K562 (cell line): Measurements from ENCODE around the gene SNRNP200. TPM values are rescaled to one million over a fixed set of nuclear protein-coding genes. Genes with fewer than 3 reads are reported as not detected.
A peak's percentile ranks its signal among the peaks of the same experiment; 100 is the strongest.

Source experiments
- ARNT ChIP-seq, 2 experiments: fragments of 450-650 bp; IDR thresholded peaks; 2 replicates each; pipeline ENCODE4 v1.6.1; 2016; ENCODE audit warnings: mild to moderate bottlenecking in 1 of 2
- CHD1 ChIP-seq: fragments of 200-600 bp; sonication (generic); IDR thresholded peaks from one replicate; pipeline ENCODE4 v1.6.1; 2012; ENCODE audit warnings: mild to moderate bottlenecking, moderate library complexity, low read length, inconsistent platforms
- CHD2 ChIP-seq: IDR thresholded peaks from 2 replicates; pipeline ENCODE4 v1.6.1; 2011; ENCODE audit warnings: low read depth, low read length
- E2F3 ChIP-seq: fragments of 250-450 bp; sonication (Bioruptor Pico); IDR thresholded peaks from 2 replicates; pipeline ENCODE4 v1.4.0; 2020; ENCODE audit warnings: mild to moderate bottlenecking
- FUS ChIP-seq: fragments of 200-400 bp; formaldehyde crosslinking; optimal IDR thresholded peaks from 2 replicates; pipeline ENCODE3; 2017; ENCODE audit warnings: low read depth, low read length
- HIVEP1 ChIP-seq: fragments of 250-450 bp; sonication (Bioruptor Pico); IDR thresholded peaks from 2 replicates; pipeline ENCODE4 v1.4.0; 2020; ENCODE audit warnings: mild to moderate bottlenecking
- HNRNPUL1 ChIP-seq: fragments of 200-400 bp; formaldehyde crosslinking; IDR thresholded peaks from 2 replicates; pipeline ENCODE4 v1.6.1; 2017; ENCODE audit warnings: low read length
- LARP7 ChIP-seq: fragments of 450-650 bp; IDR thresholded peaks from 2 replicates; pipeline ENCODE4 v1.6.1; 2016
- MTA2 ChIP-seq: fragments of 450-650 bp; IDR thresholded peaks from 2 replicates; pipeline ENCODE4 v1.6.1; 2016; ENCODE audit warnings: low read depth
- POLR2AphosphoS5 ChIP-seq: IDR thresholded peaks from 2 replicates; pipeline ENCODE4 v1.6.1; 2011; ENCODE audit warnings: mild to moderate bottlenecking, low read depth, low read length, moderate library complexity; ENCODE audit not compliant: control insufficient read depth, insufficient read depth
- RBM17 ChIP-seq: fragments of 200-400 bp; formaldehyde crosslinking; IDR thresholded peaks from 2 replicates; pipeline ENCODE4 v1.6.1; 2017; ENCODE audit warnings: low read depth, mild to moderate bottlenecking, low read length, borderline replicate concordance
- RCOR1 ChIP-seq, 2 experiments: IDR thresholded peaks; 2 replicates each; pipeline ENCODE4 v1.6.1; 2012; ENCODE audit warnings: low read depth in 2 of 2, low read length in 2 of 2, borderline replicate concordance in 1 of 2, improper control_type of control experiment in 1 of 2
- TAF7 ChIP-seq: fragments of 450-650 bp; IDR thresholded peaks from 2 replicates; pipeline ENCODE4 v1.6.1; 2016; ENCODE audit warnings: missing genetic modification characterization, missing compliant biosample characterization
- TEAD1 ChIP-seq, 2 experiments: fragments of 450-650 bp in 1 of 2; sonication (generic) in 1 of 2; formaldehyde crosslinking; IDR thresholded peaks; 2 replicates each; pipeline versions ENCODE4 v1.4.0 to v1.8.0; 2020 to 2022; ENCODE audit warnings: mild to moderate bottlenecking in 2 of 2, missing genetic modification reagents in 1 of 2
- ZBED1 ChIP-seq: IDR thresholded peaks from 2 replicates; pipeline ENCODE4 v1.6.1; 2014
- ZNF12 ChIP-seq: sonication (generic); formaldehyde crosslinking; IDR thresholded peaks from 2 replicates; pipeline ENCODE4 v1.4.0; 2020; ENCODE audit warnings: mild to moderate bottlenecking, missing genetic modification reagents
- ZNF24 ChIP-seq: fragments of 450-650 bp; IDR thresholded peaks from 2 replicates; pipeline ENCODE4 v1.6.1; 2016
- ZNF444 ChIP-seq: fragments of 250-450 bp; sonication (Bioruptor Pico); IDR thresholded peaks from 2 replicates; pipeline ENCODE4 v1.4.0; 2020; ENCODE audit warnings: mild to moderate bottlenecking, moderate library complexity
- polyA plus RNA-seq, 8 experiments: library from polyadenylated mRNA; depleted of rRNA in 4 of 8; stranded (reverse) in 5 of 8; unstranded in 3 of 8; fragments of >200 nt; fragmentation: Nextera tagmentation in 2 of 8; fragmentation: Illumina TruSeq in 1 of 8; extraction: Ambion mirVana in 2 of 8; extraction: Trizol in 1 of 8; gene quantifications; 2 replicates each; pipeline versions ENCODE4 v1.2.1 to v1.2.3, GENCODE V29; 2011 to 2014; ENCODE audit warnings: inconsistent platforms in 1 of 8, missing spikeins in 1 of 8
- total RNA-seq, 7 experiments: library from RNA; depleted of rRNA in 6 of 7; stranded (reverse); fragments of >200 nt in 6 of 7; fragmentation: Illumina TruSeq in 2 of 7; extraction: Trizol in 2 of 7; gene quantifications; 2 replicates each; pipeline versions ENCODE4 v1.2.1 to v1.2.3, GENCODE V29; 2011 to 2021; ENCODE audit warnings: low replicate concordance in 1 of 7
- TF ChIP-seq, protein P1 (sequence below): fragments of 450-650 bp; IDR thresholded peaks from 2 replicates; pipeline ENCODE4 v1.6.1; 2016; ENCODE audit warnings: borderline replicate concordance
- TF ChIP-seq, protein P2 (sequence below): fragments of 450-650 bp; IDR thresholded peaks from 2 replicates; pipeline ENCODE4 v1.6.1; 2017; ENCODE audit warnings: antibody characterized with exemption, mild to moderate bottlenecking
- TF ChIP-seq, protein P3 (sequence below): fragments of 250-450 bp; sonication (Bioruptor Pico); IDR thresholded peaks from 2 replicates; pipeline ENCODE4 v1.8.0; 2022; ENCODE audit warnings: moderate library complexity, mild to moderate bottlenecking, inconsistent platforms

SNRNP200 gene
- total and polyA plus RNA-seq, 9 of the 15 experiments (the other 6 are each of a cell fraction or from before 2014, with no cell fraction given): 76.1 to 231 (median 155) TPM

DNA sequence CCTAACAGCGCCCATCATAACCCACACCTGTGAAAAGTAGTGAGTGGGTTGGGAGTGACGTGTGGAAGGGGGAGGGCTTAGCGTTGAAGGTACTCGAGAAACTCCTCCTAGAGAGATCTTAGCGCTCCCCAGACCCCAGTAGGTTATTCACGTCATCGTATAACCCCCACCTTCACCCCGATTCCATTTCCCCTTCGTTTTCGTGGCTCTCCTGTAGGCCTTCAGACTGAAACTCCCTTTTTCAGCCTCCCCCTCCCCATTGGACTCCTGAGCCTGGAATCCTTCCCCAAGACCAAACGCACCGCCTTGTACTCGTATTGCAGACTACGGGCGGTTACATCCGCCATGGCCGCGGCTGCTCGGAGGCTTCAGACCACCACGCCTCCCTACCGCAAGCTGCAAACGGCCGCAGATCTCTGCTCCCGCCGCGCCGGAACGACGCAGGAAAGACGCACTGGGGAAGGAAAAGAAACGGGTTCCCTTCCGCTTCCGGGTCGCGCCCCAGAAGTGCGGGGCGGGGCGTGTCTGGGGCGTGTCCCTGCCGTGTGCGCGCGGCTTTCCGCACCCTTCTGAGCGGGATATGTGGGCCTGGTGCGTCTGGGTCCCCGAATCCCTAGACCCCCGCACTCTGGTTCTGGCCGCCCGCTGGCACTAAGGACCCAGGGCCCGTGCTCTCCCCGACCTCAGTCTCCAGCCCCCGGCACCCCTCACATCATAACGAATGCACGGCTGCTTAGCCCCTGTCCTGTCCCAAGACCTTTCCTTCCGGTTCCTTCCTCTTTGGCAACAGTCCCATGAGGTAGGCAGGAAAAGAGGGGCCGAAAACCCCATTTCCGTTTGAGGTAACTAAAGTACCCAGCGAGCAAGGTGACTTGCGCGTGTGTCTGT is at the start of gene SNRNP200 (continued):
- TF ChIP-seq, protein P1, sequence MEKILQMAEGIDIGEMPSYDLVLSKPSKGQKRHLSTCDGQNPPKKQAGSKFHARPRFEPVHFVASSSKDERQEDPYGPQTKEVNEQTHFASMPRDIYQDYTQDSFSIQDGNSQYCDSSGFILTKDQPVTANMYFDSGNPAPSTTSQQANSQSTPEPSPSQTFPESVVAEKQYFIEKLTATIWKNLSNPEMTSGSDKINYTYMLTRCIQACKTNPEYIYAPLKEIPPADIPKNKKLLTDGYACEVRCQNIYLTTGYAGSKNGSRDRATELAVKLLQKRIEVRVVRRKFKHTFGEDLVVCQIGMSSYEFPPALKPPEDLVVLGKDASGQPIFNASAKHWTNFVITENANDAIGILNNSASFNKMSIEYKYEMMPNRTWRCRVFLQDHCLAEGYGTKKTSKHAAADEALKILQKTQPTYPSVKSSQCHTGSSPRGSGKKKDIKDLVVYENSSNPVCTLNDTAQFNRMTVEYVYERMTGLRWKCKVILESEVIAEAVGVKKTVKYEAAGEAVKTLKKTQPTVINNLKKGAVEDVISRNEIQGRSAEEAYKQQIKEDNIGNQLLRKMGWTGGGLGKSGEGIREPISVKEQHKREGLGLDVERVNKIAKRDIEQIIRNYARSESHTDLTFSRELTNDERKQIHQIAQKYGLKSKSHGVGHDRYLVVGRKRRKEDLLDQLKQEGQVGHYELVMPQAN: peak; percentile 91
- TF ChIP-seq, protein P2, sequence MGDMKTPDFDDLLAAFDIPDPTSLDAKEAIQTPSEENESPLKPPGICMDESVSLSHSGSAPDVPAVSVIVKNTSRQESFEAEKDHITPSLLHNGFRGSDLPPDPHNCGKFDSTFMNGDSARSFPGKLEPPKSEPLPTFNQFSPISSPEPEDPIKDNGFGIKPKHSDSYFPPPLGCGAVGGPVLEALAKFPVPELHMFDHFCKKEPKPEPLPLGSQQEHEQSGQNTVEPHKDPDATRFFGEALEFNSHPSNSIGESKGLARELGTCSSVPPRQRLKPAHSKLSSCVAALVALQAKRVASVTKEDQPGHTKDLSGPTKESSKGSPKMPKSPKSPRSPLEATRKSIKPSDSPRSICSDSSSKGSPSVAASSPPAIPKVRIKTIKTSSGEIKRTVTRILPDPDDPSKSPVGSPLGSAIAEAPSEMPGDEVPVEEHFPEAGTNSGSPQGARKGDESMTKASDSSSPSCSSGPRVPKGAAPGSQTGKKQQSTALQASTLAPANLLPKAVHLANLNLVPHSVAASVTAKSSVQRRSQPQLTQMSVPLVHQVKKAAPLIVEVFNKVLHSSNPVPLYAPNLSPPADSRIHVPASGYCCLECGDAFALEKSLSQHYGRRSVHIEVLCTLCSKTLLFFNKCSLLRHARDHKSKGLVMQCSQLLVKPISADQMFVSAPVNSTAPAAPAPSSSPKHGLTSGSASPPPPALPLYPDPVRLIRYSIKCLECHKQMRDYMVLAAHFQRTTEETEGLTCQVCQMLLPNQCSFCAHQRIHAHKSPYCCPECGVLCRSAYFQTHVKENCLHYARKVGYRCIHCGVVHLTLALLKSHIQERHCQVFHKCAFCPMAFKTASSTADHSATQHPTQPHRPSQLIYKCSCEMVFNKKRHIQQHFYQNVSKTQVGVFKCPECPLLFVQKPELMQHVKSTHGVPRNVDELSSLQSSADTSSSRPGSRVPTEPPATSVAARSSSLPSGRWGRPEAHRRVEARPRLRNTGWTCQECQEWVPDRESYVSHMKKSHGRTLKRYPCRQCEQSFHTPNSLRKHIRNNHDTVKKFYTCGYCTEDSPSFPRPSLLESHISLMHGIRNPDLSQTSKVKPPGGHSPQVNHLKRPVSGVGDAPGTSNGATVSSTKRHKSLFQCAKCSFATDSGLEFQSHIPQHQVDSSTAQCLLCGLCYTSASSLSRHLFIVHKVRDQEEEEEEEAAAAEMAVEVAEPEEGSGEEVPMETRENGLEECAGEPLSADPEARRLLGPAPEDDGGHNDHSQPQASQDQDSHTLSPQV: no peak
- peak; percentile 44 for TF ChIP-seq TAF7 (tag)
- peak in 1 of 2 experiments; percentile 61; a peak in 1 of 4 replicates for TF ChIP-seq TEAD1 (CRISPR knock-in tag; IDR thresholded peaks at IDR 0.05)
- TF ChIP-seq FUS: no peak
- TF ChIP-seq MTA2: peak; percentile 65
- no peak for TF ChIP-seq ZBED1
- TF ChIP-seq HNRNPUL1: no peak
- TF ChIP-seq ZNF444 (CRISPR knock-in tag): no peak
- TF ChIP-seq CHD2: no peak; the same call in 1 of the 2 replicates
- no peak for TF ChIP-seq RBM17
- TF ChIP-seq, protein P3, sequence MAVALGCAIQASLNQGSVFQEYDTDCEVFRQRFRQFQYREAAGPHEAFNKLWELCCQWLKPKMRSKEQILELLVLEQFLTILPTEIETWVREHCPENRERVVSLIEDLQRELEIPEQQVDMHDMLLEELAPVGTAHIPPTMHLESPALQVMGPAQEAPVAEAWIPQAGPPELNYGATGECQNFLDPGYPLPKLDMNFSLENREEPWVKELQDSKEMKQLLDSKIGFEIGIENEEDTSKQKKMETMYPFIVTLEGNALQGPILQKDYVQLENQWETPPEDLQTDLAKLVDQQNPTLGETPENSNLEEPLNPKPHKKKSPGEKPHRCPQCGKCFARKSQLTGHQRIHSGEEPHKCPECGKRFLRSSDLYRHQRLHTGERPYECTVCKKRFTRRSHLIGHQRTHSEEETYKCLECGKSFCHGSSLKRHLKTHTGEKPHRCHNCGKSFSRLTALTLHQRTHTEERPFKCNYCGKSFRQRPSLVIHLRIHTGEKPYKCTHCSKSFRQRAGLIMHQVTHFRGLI (CRISPR knock-in tag): no peak
- TF ChIP-seq POLR2AphosphoS5: peak; percentile 71
- TF ChIP-seq CHD1: peak; percentile 28
- TF ChIP-seq HIVEP1: no peak
- TF ChIP-seq ZNF12 (CRISPR knock-in tag): 0 out of 2 replicates have a peak, but pooled peaks have one; percentile 38
- TF ChIP-seq ARNT (IDR thresholded peaks at IDR 0.05): 0 out of 4 replicates have a peak, but pooled peaks of 1 of the 2 experiments have one; percentile 15
- TF ChIP-seq LARP7: no peak
- no peak for TF ChIP-seq E2F3 (CRISPR knock-in tag)
- TF ChIP-seq RCOR1 (IDR thresholded peaks at IDR 0.05; ENCODE audit: borderline replicate concordance in 1 of 2, low read depth in 2 of 2, low read length in 2 of 2): peak in 1 of 2 experiments; percentile 3; a peak in 1 of 4 replicates
- 0 out of 2 replicates have a peak, but pooled peaks have one; percentile 54 for TF ChIP-seq ZNF24
